Mammary epithelial cell (primary cell): ENCODE data around the gene STK17A.

Source experiments
- CTCF ChIP-seq, 2 donors: IDR thresholded peaks in 1 of 2; conservative IDR thresholded peaks in 1 of 2; 2 replicates each; pipeline ENCODE4 v1.5.1; 2011 to 2012; ENCODE audit warnings: inconsistent platforms in 2 of 2, low read length in 2 of 2, mild to moderate bottlenecking in 2 of 2, control low read depth in 1 of 2, low read depth in 1 of 2; ENCODE audit not compliant: insufficient read depth in 1 of 2; ENCODE audit errors: extremely low read depth in 1 of 2
- EZH2 ChIP-seq: IDR thresholded peaks from 2 replicates; pipeline ENCODE4 v1.6.1; 2012; ENCODE audit warnings: low read length, inconsistent platforms, borderline replicate concordance

GRCh38 chr7:43653466-43653865, 70.6 kb downstream of the STK17A start:
- TF ChIP-seq CTCF (conservative IDR thresholded peaks at IDR 0.05 in 1 of 2, IDR thresholded peaks at IDR 0.05 in 1 of 2; ENCODE audit: extremely low read depth in 1 of 2, insufficient read depth in 1 of 2, low read depth in 1 of 2, low read length in 2 of 2) (no peak), EZH2 (no peak)
